GM18858 (cell line): ENCODE measurements around the gene STRC.
"Not testable (repeated sequence)": the region's sequence is repeated elsewhere in the genome, so short reads cannot be mapped to it uniquely, and the experiment has no call there.

Experiments used
- ATAC-seq: cut with Tn5 transposase; IDR thresholded peaks from one replicate; pipeline ENCODE4 v1.9.1; 2021; ENCODE audit not compliant: unreplicated experiment

Gene STRC

DNA sequence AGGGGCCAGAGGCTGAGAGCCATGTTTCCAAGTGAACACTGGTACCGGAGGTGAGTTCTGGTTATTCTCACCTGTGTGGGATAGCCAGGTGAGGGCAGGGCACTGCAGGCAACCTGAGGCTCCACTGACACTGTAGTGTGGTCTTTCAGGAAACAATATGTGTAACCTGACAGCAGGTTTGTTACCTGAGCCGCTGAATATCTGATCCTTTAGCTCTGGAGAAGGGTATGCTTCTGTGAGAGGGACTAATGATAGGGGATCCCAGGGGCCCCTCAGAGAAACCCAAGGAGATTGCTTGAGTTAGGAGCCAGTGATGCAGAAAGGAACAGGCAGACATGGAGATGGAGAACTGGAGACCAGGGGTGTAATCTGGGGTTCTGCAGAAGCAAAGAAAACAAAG, at the start of gene STRC:
Gene STRC (minus strand): TSS at position 101 of the 400 bp plus-strand sequence. CDS start 78 bp downstream, at position 23.
- not testable (repeated sequence) for ATAC-seq

DNA sequence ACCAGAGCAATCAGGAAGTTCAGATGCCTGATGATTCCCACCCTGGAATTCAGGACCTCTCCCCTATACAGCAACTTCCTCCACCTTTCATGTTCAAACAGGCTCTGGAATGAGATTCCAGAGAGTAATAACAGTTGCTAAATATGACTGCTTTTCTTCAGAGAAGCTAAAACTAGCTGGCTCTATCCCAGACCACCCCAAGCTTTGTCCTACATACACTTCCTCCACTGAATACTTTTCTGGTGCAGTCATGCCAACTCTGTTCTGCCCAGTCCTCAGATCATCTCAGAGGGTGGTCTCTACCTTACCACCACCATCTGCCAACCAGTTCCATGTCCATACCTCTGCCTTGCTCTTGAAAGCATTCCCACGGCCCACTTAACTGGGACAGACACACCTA, 47.6 kb upstream of the STRC start:
- ATAC-seq: not testable (repeated sequence)

DNA sequence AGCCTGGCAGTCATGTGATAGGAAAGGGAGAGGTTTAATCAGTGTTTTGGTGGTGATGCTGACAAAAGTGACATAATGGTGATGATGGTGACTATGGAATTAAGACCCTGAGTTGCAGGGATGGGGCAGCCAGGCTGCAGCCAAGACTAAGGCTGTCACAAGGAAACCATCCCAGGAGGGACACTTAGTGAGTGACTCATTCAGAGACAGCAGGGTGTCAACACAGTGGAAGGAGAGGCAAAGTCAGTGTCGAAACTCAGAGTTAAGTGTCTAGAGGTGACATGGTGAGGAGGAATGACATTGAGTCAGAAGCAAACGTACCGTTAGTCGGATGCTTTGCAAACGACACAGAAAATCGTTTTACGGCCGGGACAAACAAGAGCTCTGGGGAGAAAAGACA, 44.7 kb upstream of the STRC start:
- ATAC-seq: not testable (repeated sequence)

GRCh38 chr15:43662293-43662692, 43.7 kb upstream of the STRC start:
- not testable (repeated sequence) for ATAC-seq

DNA sequence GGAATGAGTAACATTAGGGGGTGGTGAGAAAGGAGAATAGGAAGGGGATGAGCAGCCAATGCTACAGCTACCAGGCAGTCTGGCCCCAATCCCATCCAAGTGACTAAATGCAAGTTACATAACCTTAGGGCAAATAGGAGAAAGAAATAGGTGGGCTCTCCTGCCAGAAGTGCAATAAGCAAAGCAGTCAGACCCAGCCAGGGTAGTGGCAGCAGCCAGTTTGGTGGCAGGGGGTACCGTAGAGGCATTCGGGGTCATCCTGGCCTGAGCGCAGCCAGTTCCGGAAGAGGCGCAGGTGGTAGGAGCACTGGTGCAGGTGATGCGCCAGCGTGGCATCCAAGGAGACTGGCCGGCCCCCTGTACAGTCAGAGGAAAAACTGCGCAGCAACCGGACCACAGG, 41.1 kb upstream of the STRC start:
- ATAC-seq: not testable (repeated sequence)

GRCh38 chr15:43649430-43649926, 30.9 kb upstream of the STRC start:
- ATAC-seq: not testable (repeated sequence)

DNA sequence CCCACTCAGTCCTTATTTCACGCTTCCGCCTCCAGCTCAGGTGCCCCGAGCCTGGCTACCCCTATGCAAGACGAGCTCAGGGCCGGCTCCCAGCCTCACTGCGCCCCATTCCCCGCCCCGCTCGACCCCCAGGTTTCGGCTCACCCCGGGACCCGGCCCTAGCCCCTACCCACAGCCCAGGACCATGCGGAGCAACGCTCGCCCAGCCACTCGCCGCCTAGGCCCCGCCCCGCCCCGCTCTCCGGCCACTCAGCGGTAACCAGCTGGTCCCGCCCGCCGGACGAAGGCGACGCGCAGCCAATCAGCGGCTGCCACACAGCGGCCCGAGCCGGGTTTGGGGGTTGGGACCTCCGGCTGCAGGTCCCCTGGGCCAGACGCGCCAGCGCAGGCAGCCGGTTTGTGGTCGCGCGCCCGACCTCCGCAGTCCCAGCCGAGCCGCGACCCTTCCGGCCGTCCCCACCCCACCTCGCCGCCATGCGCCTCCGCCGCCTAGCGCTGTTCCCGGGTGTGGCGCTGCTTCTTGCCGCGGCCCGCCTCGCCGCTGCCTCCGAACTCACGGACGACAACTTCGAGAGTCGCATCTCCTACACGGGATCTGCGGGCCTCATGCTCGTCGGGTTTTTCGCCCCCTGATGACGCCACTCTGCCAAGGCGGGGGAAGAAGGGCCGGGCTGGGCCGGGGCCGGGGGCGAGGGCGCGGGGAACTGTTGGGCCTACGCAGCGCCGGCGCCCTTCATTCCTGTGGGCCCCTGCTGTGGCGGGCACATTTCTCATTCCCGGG, 30.2 kb upstream of the STRC start, which contains the start of gene CATSPER2:
Gene CATSPER2 (minus strand): TSS at position 196 of the 781 bp plus-strand sequence. CDS start 783 bp downstream, outside the sequence.
- no peak for ATAC-seq

- not testable (repeated sequence) for ATAC-seq
Measured at GRCh38 chr15:43638464-43639204, 20.0 kb upstream of the STRC start.

DNA sequence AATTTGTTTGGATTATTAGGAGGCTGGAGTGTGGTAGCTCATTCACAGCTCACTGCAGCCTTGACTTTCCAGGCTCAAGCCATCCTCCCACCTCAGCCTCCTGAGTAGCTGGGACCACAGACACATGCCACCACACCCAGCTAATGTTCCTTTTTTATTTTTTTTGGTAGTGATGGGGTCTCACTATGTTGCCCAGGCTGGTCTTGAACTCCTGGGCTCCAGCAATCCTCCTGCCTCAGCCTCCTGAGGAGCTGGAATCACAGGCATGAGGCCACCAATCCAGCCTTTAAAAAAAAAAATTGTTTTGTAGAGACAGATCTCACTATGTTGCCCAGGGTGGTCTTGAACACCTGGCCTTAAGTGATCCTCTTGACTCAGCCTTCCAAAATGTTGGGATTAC, 8.3 kb upstream of the STRC start:
- ATAC-seq: not testable (repeated sequence)

- ATAC-seq: no peak
Measured at GRCh38 chr15:43625106-43625505, 6.5 kb upstream of the STRC start.

- ATAC-seq: not testable (repeated sequence)
Measured at GRCh38 chr15:43622068-43622799, 3.6 kb upstream of the STRC start.

GRCh38 chr15:43617750-43618149, 850 bp downstream of the STRC start:
- not testable (repeated sequence) for ATAC-seq

DNA sequence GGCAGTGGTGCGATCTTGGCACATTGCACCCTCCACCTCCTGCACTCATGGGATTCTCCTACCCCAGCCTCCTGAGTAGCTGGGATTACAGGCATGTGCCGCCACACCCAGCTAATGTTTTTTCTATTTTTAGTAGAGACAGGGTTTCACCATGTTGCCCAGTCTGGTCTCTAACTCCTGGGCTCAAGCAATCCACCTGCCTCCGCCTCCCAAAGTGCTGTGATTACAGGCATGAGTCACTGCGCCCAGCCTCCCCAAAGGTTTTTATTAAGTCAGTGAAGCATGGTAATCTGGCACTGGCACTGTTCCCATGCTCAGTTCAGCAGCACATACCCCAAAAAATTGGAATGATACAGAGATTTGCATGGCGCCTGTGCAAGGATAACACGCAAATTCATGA, 16.4 kb downstream of the STRC start:
- not testable (repeated sequence) for ATAC-seq

DNA sequence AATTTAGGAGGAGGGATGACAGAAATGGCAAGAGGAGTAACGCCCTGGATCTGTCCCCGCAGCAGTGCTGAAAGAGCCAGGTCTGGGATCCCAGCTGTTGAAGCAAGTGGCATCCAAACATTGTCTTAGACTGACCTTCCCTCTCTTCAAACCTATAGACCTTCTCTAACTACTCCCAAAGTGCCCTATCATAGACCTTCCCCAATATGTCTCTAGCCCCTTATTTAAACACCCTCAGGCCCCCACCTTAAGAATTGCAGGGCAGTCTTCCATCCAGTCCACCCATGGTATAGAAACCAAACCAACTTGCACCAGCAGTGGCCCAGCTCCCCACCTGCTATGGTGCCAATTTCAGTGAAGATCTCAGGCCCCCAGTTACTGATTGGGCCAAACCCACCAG, 18.4 kb downstream of the STRC start:
- ATAC-seq: not testable (repeated sequence)

DNA sequence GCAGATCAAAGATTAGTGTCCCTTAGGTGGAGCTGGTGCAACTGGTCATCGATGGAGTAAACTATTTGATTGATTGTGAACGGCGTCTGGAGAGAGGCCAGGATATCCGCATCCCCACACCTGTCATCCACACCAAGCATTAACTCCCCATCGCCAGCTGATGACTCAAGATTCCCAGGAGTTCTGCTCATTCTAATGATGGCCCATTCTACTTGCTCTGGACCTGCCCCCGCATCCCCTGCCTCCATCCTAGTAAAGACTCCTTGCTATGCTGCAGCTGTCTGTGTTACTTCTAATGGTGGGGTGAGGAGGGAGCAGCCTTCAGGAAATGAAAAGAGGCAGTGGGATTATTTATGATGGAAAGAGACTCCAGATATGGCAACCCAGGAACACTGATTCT, 19.5 kb downstream of the STRC start:
- ATAC-seq: not testable (repeated sequence)

DNA sequence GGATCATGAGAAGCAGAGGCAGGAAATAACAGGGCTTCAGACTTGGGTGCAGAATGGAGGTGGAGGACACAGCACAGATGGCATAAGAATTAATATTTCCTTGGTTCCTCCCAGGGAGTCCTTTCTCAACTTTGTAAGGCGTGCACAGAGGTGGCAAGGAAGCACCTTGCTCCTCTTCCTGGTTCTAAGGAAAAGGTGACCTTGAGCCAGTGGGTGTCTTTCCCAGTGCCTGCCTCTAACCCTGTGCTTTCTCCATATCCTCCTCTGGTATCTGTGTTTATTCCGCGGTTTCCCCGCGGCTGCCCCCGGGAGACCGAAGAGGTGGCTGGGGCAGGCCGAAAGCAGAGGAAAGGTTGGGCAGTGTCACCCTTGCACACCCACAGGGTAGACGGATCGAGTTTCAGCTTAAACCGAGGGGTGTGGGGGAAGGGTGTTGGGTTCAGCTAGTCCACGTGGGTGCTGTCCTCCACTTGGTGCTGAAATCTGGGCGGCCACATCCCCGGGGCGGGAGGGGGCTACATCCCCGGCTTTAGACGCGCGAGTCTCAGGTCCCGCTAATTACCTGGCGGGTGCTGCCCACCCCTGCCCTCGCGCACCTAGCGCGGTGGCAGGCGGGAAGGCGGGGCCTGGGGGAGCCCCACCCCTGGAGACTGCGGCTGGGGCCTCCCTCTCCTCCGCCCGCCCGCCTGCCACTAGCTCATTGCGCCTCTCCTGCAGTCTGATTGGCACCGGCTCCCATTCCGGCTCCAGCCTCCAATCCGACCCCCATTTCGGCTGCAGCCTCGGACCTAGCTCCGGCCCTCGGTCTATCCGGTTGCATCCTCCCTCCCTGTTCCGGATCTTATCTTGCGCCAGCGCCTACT, 25.0 kb downstream of the STRC start, which contains the start of gene CKMT1B:
Gene CKMT1B (plus strand): TSS at position 700 of the 863 bp plus-strand sequence. CDS start 192 bp downstream, outside the sequence.
- ATAC-seq: not testable (repeated sequence)

GRCh38 chr15:43592841-43593240, 25.8 kb downstream of the STRC start:
- ATAC-seq: not testable (repeated sequence)

DNA sequence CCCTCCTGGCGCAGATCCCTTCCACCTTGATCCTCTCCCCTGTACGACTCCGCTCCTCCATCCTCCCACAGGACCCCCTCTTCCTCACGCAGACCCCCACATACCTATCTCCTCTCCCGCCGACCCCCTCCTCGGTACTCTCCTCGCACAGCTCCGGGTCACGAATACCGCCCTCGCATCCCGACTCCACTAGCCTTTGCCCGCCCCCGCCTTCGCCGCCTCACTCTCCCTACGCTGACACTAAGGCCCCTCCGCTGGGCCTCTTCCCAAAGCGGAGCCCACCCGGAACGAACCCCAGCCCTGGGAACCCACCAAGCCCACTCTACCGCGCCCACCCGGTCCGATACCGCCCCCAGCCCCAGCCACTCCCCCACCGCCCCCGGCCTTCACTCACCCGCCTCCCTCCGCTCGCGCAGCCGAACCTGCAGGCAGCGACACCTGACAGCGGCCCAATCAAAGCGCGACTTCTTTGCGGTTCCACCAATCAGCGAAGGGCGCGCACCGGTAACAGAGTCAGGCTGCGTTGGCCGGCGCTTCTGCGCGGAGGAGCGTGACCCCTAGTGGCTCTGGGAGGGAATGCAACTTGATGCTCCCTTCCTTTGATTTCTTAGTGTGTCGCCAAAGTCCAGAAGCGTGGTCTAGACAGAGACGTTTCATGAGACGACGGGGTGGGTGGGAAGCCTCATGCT, 28.7 kb downstream of the STRC start, which contains the start of gene PPIP5K1:
Gene PPIP5K1 (minus strand): TSS at position 431 of the 689 bp plus-strand sequence. CDS start 5,704 bp downstream, outside the sequence.
- peak; percentile 90 for ATAC-seq

GRCh38 chr15:43574607-43575006, 44.0 kb downstream of the STRC start:
- ATAC-seq: not testable (repeated sequence)
